Astrocyte of the spinal cord (primary cell): ENCODE measurements around the gene JMJD4.

ENCODE experiments used
- DNase-seq: peaks from one replicate; pipeline ENCODE4 v3.0.0; 2011; ENCODE audit warnings: low read depth, low spot score
- H3K4me3 ChIP-seq: 2 replicates; pipeline ENCODE4 v1.5.1; 2011; ENCODE audit warnings: low read depth, mild to moderate bottlenecking, low read length, moderate library complexity
- CTCF ChIP-seq: IDR thresholded peaks from 2 replicates; pipeline ENCODE4 v1.5.1; 2012; ENCODE audit warnings: low read depth, mild to moderate bottlenecking, low read length, inconsistent platforms
- in situ Hi-C: cut with HindIII; loops from 2 replicates; pipeline ENCODE4 v1.10.0; 2017; ENCODE audit warnings: low sequenced_read_pairs

JMJD4 gene

GRCh38 chr1:227745568-227746265, 10.6 kb upstream of the JMJD4 start:
- DNase-seq = no peak
- in situ Hi-C loops = no loop called here
- TF ChIP-seq CTCF = no peak
- no peak overlapping the region for H3K4me3 ChIP-seq

GRCh38 chr1:227744668-227745067, 9.6 kb upstream of the JMJD4 start:
- TF ChIP-seq CTCF = no peak
- no peak for DNase-seq
- in situ Hi-C loops = no loop called here
- H3K4me3 ChIP-seq = no peak overlapping the region

- TF ChIP-seq CTCF = no peak
- no peak overlapping the region for H3K4me3 ChIP-seq
- in situ Hi-C loops = no loop called here
- no peak for DNase-seq
These were observed 7.9 kb upstream of the JMJD4 start for GRCh38 chr1:227742738-227743715.

DNA sequence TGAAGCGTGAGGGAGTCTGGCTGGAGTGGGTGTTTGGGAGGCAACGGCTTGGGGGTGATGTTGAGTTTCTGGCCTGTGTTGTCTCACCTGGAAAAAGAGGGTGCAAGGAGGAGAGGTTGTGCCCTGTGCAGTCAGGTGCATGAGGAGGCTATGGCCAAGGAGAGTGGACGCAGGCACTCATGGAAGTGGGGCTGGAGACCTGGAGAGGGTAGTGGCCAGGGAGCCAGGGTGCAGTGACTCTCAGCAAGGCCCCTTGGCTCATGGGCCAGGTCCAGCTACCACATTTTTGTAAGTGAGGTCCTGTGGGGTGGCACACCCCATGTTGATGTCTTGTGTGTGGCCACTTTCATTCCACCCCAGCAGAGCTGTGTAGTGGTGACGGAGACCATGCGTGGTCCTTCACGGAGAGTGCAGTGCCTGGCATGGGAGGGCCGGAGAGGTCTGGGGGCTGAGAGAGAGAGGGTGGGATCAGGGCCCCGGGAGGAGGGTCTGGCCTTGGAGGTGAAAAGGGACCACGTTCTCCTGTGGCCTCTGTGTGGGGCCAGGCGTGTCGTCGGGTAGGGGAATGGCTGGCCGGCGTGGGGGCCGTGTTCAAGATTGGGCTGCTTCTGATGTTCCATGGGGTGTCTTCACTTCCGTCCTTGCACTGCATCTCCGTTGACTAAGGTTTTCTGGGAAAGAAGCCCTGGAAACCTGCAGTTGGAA, 6.2 kb upstream of the JMJD4 start:
- no peak overlapping the region for H3K4me3 ChIP-seq
- no peak for TF ChIP-seq CTCF
- in situ Hi-C loops = no loop called here
- no peak for DNase-seq

- TF ChIP-seq CTCF = no peak
- H3K4me3 ChIP-seq = no peak overlapping the region
- no peak for DNase-seq
- in situ Hi-C loops = no loop called here
These were observed 5.4 kb upstream of the JMJD4 start for GRCh38 chr1:227740401-227740960.

- no peak for TF ChIP-seq CTCF
- no peak overlapping the region for H3K4me3 ChIP-seq
- no peak for DNase-seq
- in situ Hi-C loops = no loop called here
These were observed 4.5 kb upstream of the JMJD4 start for GRCh38 chr1:227739636-227740035.
